Measurements from ENCODE around the gene WFDC5.

Gene WFDC5

GRCh38 chr20:45111799-45112471 is 3.0 kb downstream of the WFDC5 start:
- no peak overlapping the region for H2BK15ac ChIP-seq (ENCODE audit: low read depth, poor library complexity, severe bottlenecking)
- H3K27ac ChIP-seq (ENCODE audit: low read length, poor library complexity, severe bottlenecking) = no peak overlapping the region
- H3K18ac ChIP-seq (ENCODE audit: low read depth in 1 of 2, low read length in 2 of 2) = no peak overlapping the region
- 54% methylated on average over 13 of the region's 17 CpGs for WGBS
- no peak overlapping the region for H4K8ac ChIP-seq (ENCODE audit: low read length)
- no peak overlapping the region for H3K4me3 ChIP-seq (ENCODE audit: insufficient read depth in 1 of 2, low read depth in 1 of 2, low read length in 2 of 2)
- no peak overlapping the region for H3K14ac ChIP-seq (ENCODE audit: low read length in 2 of 2)
- no peak overlapping the region for H4K91ac ChIP-seq (ENCODE audit: low read length)
- no peak overlapping the region for H3K9ac ChIP-seq (ENCODE audit: low read length)
- peak; percentile 21 for DNase-seq
- H3K36me3 ChIP-seq (ENCODE audit: control insufficient read depth in 1 of 2, insufficient read depth in 2 of 2, low read depth in 1 of 2, low read length in 2 of 2) = no peaks in the 10 kb centered on the region
- H3K9me3 ChIP-seq (ENCODE audit: control insufficient read depth, low read length) = no peaks in the 10 kb centered on the region
- H2AFZ ChIP-seq (ENCODE audit: low read depth, low read length) = no peak overlapping the region
- no peak overlapping the region for H2BK5ac ChIP-seq (ENCODE audit: low read depth, low read length, poor library complexity, severe bottlenecking)
- H3K4me2 ChIP-seq (ENCODE audit: low read length, poor library complexity, severe bottlenecking) = no peak overlapping the region
- no peak overlapping the region for H3K23ac ChIP-seq (ENCODE audit: low read length in 2 of 2)
- no peaks in the 10 kb centered on the region for H3K79me1 ChIP-seq (replicated peaks; ENCODE audit: low read length, poor library complexity, severe bottlenecking)
- no peak overlapping the region for H3K4ac ChIP-seq (ENCODE audit: low read depth in 1 of 2, low read length in 2 of 2)
- peaks cover 3% of the 10 kb centered on the region for H3K4me1 ChIP-seq (ENCODE audit: control insufficient read depth, insufficient read depth, low read depth, low read length)
- peaks cover 28 to 76% of the 10 kb centered on the region in 2 experiments for H3K27me3 ChIP-seq (ENCODE audit: control insufficient read depth in 1 of 2, insufficient read depth in 1 of 2, low read length in 2 of 2)
- no peak overlapping the region for H2AK5ac ChIP-seq (ENCODE audit: low read length, severe bottlenecking)
- no peak overlapping the region for H2BK120ac ChIP-seq (ENCODE audit: low read depth, low read length)
- H2BK12ac ChIP-seq (ENCODE audit: low read length in 2 of 2) = no peak overlapping the region

DNA sequence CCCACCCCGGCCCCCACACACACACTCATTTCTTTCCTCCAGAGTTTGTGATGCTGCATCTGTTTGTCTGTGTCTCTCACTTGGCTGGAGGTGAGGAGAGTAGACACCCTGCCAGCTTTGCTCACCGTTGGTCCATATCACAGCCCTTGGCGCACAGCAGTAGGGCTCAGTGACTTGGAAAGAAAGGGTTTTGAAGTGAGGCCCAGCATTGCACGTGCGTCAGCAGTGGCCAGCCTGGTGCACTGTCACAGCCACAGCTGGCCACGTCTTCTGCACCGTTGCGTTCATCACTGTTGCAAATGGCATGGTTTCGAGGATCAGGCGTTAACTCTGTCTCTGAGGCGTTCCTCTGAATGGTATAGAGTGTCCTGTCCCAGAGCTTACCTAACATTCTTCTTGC is 3.7 kb downstream of the WFDC5 start:
- Histone ChIP-seq H2BK15ac (ENCODE audit: low read depth, poor library complexity, severe bottlenecking) (no peak overlapping the region), H3K4me3 (ENCODE audit: insufficient read depth in 1 of 2, low read depth in 1 of 2, low read length in 2 of 2) (no peak overlapping the region), H3K18ac (ENCODE audit: low read depth in 1 of 2, low read length in 2 of 2) (no peak overlapping the region), H3K4me2 (ENCODE audit: low read length, poor library complexity, severe bottlenecking) (no peak overlapping the region), H2AFZ (ENCODE audit: low read depth, low read length) (no peak overlapping the region), H3K23ac (ENCODE audit: low read length in 2 of 2) (no peak overlapping the region), H3K9me3 (ENCODE audit: control insufficient read depth, low read length) (no peaks in the 10 kb centered on the region), H3K27me3 (ENCODE audit: control insufficient read depth in 1 of 2, insufficient read depth in 1 of 2, low read length in 2 of 2) (peaks cover 28 to 83% of the 10 kb centered on the region in 2 experiments), H3K14ac (ENCODE audit: low read length in 2 of 2) (peak overlapping the region in 1 of 2 experiments; percentile 0), H3K27ac (ENCODE audit: low read length, poor library complexity, severe bottlenecking) (no peak overlapping the region), H4K8ac (ENCODE audit: low read length) (no peak overlapping the region), H3K4ac (ENCODE audit: low read depth in 1 of 2, low read length in 2 of 2) (no peak overlapping the region), H2BK120ac (ENCODE audit: low read depth, low read length) (no peak overlapping the region), H3K36me3 (ENCODE audit: control insufficient read depth in 1 of 2, insufficient read depth in 2 of 2, low read depth in 1 of 2, low read length in 2 of 2) (no peaks in the 10 kb centered on the region), H3K79me1 (replicated peaks; ENCODE audit: low read length, poor library complexity, severe bottlenecking) (no peaks in the 10 kb centered on the region), H2BK5ac (ENCODE audit: low read depth, low read length, poor library complexity, severe bottlenecking) (no peak overlapping the region), H3K9ac (ENCODE audit: low read length) (no peak overlapping the region), H4K91ac (ENCODE audit: low read length) (no peak overlapping the region), H3K4me1 (ENCODE audit: control insufficient read depth, insufficient read depth, low read depth, low read length) (peaks cover 3% of the 10 kb centered on the region), H2AK5ac (ENCODE audit: low read length, severe bottlenecking) (no peak overlapping the region), H2BK12ac (ENCODE audit: low read length in 2 of 2) (no peak overlapping the region)
- WGBS = 91% methylated on average over 10 of the region's 11 CpGs
- DNase-seq = no peak

- H3K4me2 ChIP-seq (ENCODE audit: low read length, poor library complexity, severe bottlenecking) = no peak overlapping the region
- no peak overlapping the region for H3K4ac ChIP-seq (ENCODE audit: low read depth in 1 of 2, low read length in 2 of 2)
- H3K4me1 ChIP-seq (ENCODE audit: control insufficient read depth, insufficient read depth, low read depth, low read length) = peaks cover 6% of the 10 kb centered on the region
- H3K36me3 ChIP-seq (ENCODE audit: control insufficient read depth in 1 of 2, insufficient read depth in 2 of 2, low read depth in 1 of 2, low read length in 2 of 2) = no peaks in the 10 kb centered on the region
- H2BK5ac ChIP-seq (ENCODE audit: low read depth, low read length, poor library complexity, severe bottlenecking) = no peak overlapping the region
- 90% methylated on average over 11 of the region's 11 CpGs for WGBS
- no peak overlapping the region for H2BK120ac ChIP-seq (ENCODE audit: low read depth, low read length)
- no peak overlapping the region for H4K8ac ChIP-seq (ENCODE audit: low read length)
- H3K79me1 ChIP-seq (replicated peaks; ENCODE audit: low read length, poor library complexity, severe bottlenecking) = no peaks in the 10 kb centered on the region
- no peak overlapping the region for H3K9ac ChIP-seq (ENCODE audit: low read length)
- no peak overlapping the region for H2BK15ac ChIP-seq (ENCODE audit: low read depth, poor library complexity, severe bottlenecking)
- no peaks in the 10 kb centered on the region for H3K9me3 ChIP-seq (ENCODE audit: control insufficient read depth, low read length)
- H3K18ac ChIP-seq (ENCODE audit: low read depth in 1 of 2, low read length in 2 of 2) = no peak overlapping the region
- H2BK12ac ChIP-seq (ENCODE audit: low read length in 2 of 2) = no peak overlapping the region
- H3K27ac ChIP-seq (ENCODE audit: low read length, poor library complexity, severe bottlenecking) = no peak overlapping the region
- no peak for DNase-seq
- no peak overlapping the region for H3K23ac ChIP-seq (ENCODE audit: low read length in 2 of 2)
- no peak overlapping the region for H3K4me3 ChIP-seq (ENCODE audit: insufficient read depth in 1 of 2, low read depth in 1 of 2, low read length in 2 of 2)
- no peak overlapping the region for H2AK5ac ChIP-seq (ENCODE audit: low read length, severe bottlenecking)
- no peak overlapping the region for H4K91ac ChIP-seq (ENCODE audit: low read length)
- no peak overlapping the region for H3K14ac ChIP-seq (ENCODE audit: low read length in 2 of 2)
- peaks cover 21 to 75% of the 10 kb centered on the region in 2 experiments for H3K27me3 ChIP-seq (ENCODE audit: control insufficient read depth in 1 of 2, insufficient read depth in 1 of 2, low read length in 2 of 2)
- H2AFZ ChIP-seq (ENCODE audit: low read depth, low read length) = no peak overlapping the region
Measured at GRCh38 chr20:45110301-45110700, 4.7 kb downstream of the WFDC5 start.

GRCh38 chr20:45109634-45110033 is 5.3 kb downstream of the WFDC5 start:
- Histone ChIP-seq H3K9ac (ENCODE audit: low read length) (no peak overlapping the region), H4K8ac (ENCODE audit: low read length) (no peak overlapping the region), H2BK15ac (ENCODE audit: low read depth, poor library complexity, severe bottlenecking) (no peak overlapping the region), H3K36me3 (ENCODE audit: control insufficient read depth in 1 of 2, insufficient read depth in 2 of 2, low read depth in 1 of 2, low read length in 2 of 2) (no peaks in the 10 kb centered on the region), H2BK5ac (ENCODE audit: low read depth, low read length, poor library complexity, severe bottlenecking) (no peak overlapping the region), H3K4me3 (ENCODE audit: insufficient read depth in 1 of 2, low read depth in 1 of 2, low read length in 2 of 2) (no peak overlapping the region), H3K4me2 (ENCODE audit: low read length, poor library complexity, severe bottlenecking) (no peak overlapping the region), H3K18ac (ENCODE audit: low read depth in 1 of 2, low read length in 2 of 2) (no peak overlapping the region), H3K79me1 (replicated peaks; ENCODE audit: low read length, poor library complexity, severe bottlenecking) (no peaks in the 10 kb centered on the region), H2BK12ac (ENCODE audit: low read length in 2 of 2) (no peak overlapping the region), H2AK5ac (ENCODE audit: low read length, severe bottlenecking) (no peak overlapping the region), H4K91ac (ENCODE audit: low read length) (no peak overlapping the region), H3K14ac (ENCODE audit: low read length in 2 of 2) (no peak overlapping the region), H3K27me3 (ENCODE audit: control insufficient read depth in 1 of 2, insufficient read depth in 1 of 2, low read length in 2 of 2) (peaks cover 15 to 68% of the 10 kb centered on the region in 2 experiments), H3K4me1 (ENCODE audit: control insufficient read depth, insufficient read depth, low read depth, low read length) (peaks cover 6% of the 10 kb centered on the region), H3K9me3 (ENCODE audit: control insufficient read depth, low read length) (no peaks in the 10 kb centered on the region), H3K23ac (ENCODE audit: low read length in 2 of 2) (no peak overlapping the region), H2BK120ac (ENCODE audit: low read depth, low read length) (no peak overlapping the region), H3K4ac (ENCODE audit: low read depth in 1 of 2, low read length in 2 of 2) (no peak overlapping the region), H2AFZ (ENCODE audit: low read depth, low read length) (no peak overlapping the region), H3K27ac (ENCODE audit: low read length, poor library complexity, severe bottlenecking) (no peak overlapping the region)
- no peak for DNase-seq
- WGBS = 87% methylated on average over 7 of the region's 8 CpGs

Data from mesenchymal stem cell (in vitro differentiated cells and primary cell).